GM21723 (cell line): Measurements from ENCODE around the gene GADL1.

Source experiments
- ATAC-seq: cut with Tn5 transposase; IDR thresholded peaks from one replicate; pipeline ENCODE4 v1.9.1; 2021; ENCODE audit warnings: mild to moderate bottlenecking, moderate library complexity; ENCODE audit not compliant: unreplicated experiment

The GADL1 gene

GRCh38 chr3:30894521-30895251 is at the start of gene GADL1:
GADL1 (minus strand) TSS chr3:30894661; CDS start chr3:30894614, 47 bp downstream.
- ATAC-seq, result no peak

GRCh38 chr3:30944124-30944523 is 49.7 kb upstream of the GADL1 start:
- ATAC-seq, result no peak

GRCh38 chr3:30943206-30943605 is 48.7 kb upstream of the GADL1 start:
- ATAC-seq, result no peak

- no peak for ATAC-seq
These were observed 46.9 kb upstream of the GADL1 start for GRCh38 chr3:30941342-30941741.

GRCh38 chr3:30940740-30941139 is 46.3 kb upstream of the GADL1 start:
- ATAC-seq, result no peak

- no peak for ATAC-seq
These were observed 39.7 kb upstream of the GADL1 start for GRCh38 chr3:30934208-30934550.

- no peak for ATAC-seq
These were observed 39.2 kb upstream of the GADL1 start for GRCh38 chr3:30933478-30934207.

GRCh38 chr3:30932513-30933098 is 38.1 kb upstream of the GADL1 start:
- no peak for ATAC-seq

GRCh38 chr3:30924763-30925162 is 30.3 kb upstream of the GADL1 start:
- ATAC-seq, result no peak

- no peak for ATAC-seq
These were observed 25.1 kb upstream of the GADL1 start for GRCh38 chr3:30919564-30919963.

- no peak for ATAC-seq
These were observed 24.3 kb upstream of the GADL1 start for GRCh38 chr3:30918761-30919160.

- no peak for ATAC-seq
These were observed 21.3 kb upstream of the GADL1 start for GRCh38 chr3:30915782-30916181.

- no peak for ATAC-seq
These were observed 20.2 kb upstream of the GADL1 start for GRCh38 chr3:30914696-30915095.

GRCh38 chr3:30913176-30913575 is 18.7 kb upstream of the GADL1 start:
- no peak for ATAC-seq

GRCh38 chr3:30912301-30912700 is 17.8 kb upstream of the GADL1 start:
- no peak for ATAC-seq

- ATAC-seq, result no peak
These were observed 14.1 kb upstream of the GADL1 start for GRCh38 chr3:30908456-30909037.

GRCh38 chr3:30904996-30905395 is 10.5 kb upstream of the GADL1 start:
- no peak for ATAC-seq

GRCh38 chr3:30895329-30895728 is 868 bp upstream of the GADL1 start:
- ATAC-seq, result no peak

- ATAC-seq, result no peak
These were observed 659 bp downstream of the GADL1 start for GRCh38 chr3:30893678-30894325.

- no peak for ATAC-seq
These were observed 3.6 kb downstream of the GADL1 start for GRCh38 chr3:30890907-30891306.

GRCh38 chr3:30886888-30887287 is 7.6 kb downstream of the GADL1 start:
- no peak for ATAC-seq
